Stomach (tissue), 4 donors: ENCODE results near the gene RBM48.

ENCODE experiments used
- POLR2A ChIP-seq, 4 donors: fragments of 450-650 bp; IDR thresholded peaks; one replicate each; pipeline ENCODE4 v1.6.1; 2016; ENCODE audit warnings: antibody characterized with exemption in 4 of 4, control low read depth in 2 of 4, mild to moderate bottlenecking in 1 of 4, moderate library complexity in 1 of 4
- TF ChIP-seq, protein P1 (sequence below), 7 experiments: fragments of 450-650 bp in 4 of 7; fragments of 200-600 bp in 3 of 7; sonication (generic) in 3 of 7; IDR thresholded peaks; one replicate each; pipeline ENCODE4 v1.5.1; 2016 to 2019; ENCODE audit warnings: antibody characterized with exemption in 7 of 7, control low read depth in 2 of 7, mild to moderate bottlenecking in 1 of 7

GRCh38 chr7:92528958-92529264 lies 316 bp downstream of the RBM48 start:
- TF ChIP-seq, protein P1, sequence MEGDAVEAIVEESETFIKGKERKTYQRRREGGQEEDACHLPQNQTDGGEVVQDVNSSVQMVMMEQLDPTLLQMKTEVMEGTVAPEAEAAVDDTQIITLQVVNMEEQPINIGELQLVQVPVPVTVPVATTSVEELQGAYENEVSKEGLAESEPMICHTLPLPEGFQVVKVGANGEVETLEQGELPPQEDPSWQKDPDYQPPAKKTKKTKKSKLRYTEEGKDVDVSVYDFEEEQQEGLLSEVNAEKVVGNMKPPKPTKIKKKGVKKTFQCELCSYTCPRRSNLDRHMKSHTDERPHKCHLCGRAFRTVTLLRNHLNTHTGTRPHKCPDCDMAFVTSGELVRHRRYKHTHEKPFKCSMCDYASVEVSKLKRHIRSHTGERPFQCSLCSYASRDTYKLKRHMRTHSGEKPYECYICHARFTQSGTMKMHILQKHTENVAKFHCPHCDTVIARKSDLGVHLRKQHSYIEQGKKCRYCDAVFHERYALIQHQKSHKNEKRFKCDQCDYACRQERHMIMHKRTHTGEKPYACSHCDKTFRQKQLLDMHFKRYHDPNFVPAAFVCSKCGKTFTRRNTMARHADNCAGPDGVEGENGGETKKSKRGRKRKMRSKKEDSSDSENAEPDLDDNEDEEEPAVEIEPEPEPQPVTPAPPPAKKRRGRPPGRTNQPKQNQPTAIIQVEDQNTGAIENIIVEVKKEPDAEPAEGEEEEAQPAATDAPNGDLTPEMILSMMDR (IDR thresholded peaks at IDR 0.05): no peak
- TF ChIP-seq POLR2A (IDR thresholded peaks at IDR 0.05): no peak
